Endothelial cell of umbilical vein (primary cell): ENCODE measurements around the gene FBXL2.

Experiments used
- EZH2 ChIP-seq: IDR thresholded peaks from 2 replicates; pipeline ENCODE4 v1.6.1; 2012; ENCODE audit warnings: borderline replicate concordance, low read depth, mild to moderate bottlenecking, moderate library complexity, low read length, inconsistent platforms; ENCODE audit not compliant: severe bottlenecking
- JUN ChIP-seq: IDR thresholded peaks from 2 replicates; pipeline ENCODE4 v1.6.1; 2011; ENCODE audit warnings: borderline replicate concordance, low read depth; ENCODE audit not compliant: insufficient read length, insufficient read depth
- MYC ChIP-seq: IDR thresholded peaks from one replicate; pipeline ENCODE4 v1.6.1; 2011; ENCODE audit warnings: mild to moderate bottlenecking, low read depth, low read length
- POLR2A ChIP-seq: IDR thresholded peaks from 2 replicates; pipeline ENCODE4 v1.6.1; 2012; ENCODE audit warnings: low read depth, mild to moderate bottlenecking, control low read depth, low read length
- POLR2AphosphoS5 ChIP-seq: IDR thresholded peaks from 2 replicates; pipeline ENCODE4 v1.6.1; 2012; ENCODE audit warnings: low read depth, mild to moderate bottlenecking, control low read depth, low read length, moderate library complexity; ENCODE audit not compliant: insufficient read depth
- TF ChIP-seq, protein P1 (sequence below), 2 donors: IDR thresholded peaks; 1 replicate in 1 of 2; 2 replicates in 1 of 2; pipeline ENCODE4 v1.5.1; 2011; ENCODE audit warnings: low read length in 2 of 2, mild to moderate bottlenecking in 2 of 2, moderate library complexity in 2 of 2, control low read depth in 1 of 2, inconsistent platforms in 1 of 2, low read depth in 1 of 2; ENCODE audit not compliant: insufficient read depth in 1 of 2; ENCODE audit errors: extremely low read depth in 1 of 2
- TF ChIP-seq, protein P2 (sequence below): IDR thresholded peaks from 2 replicates; pipeline ENCODE4 v1.6.1; 2011; ENCODE audit not compliant: insufficient read depth, insufficient read length

DNA sequence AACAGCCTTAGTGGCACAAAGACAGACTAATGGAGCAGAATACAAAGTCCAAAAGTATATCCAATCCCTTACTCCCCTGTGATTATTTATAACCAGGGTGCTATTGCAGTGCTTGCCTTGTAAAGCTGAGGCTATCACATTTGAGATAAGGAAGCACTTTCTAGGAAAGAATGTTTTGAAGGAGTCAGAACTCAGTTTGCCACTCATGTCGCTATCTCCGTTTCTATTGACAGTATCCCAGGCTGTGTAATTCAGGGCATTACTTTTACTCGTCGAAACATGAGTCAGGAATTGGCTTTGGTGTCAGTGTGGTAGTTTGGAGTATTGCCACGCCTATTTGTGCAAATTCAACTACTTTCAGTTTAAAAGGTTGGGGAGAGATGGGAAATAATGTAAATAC is 78.4 kb downstream of the FBXL2 start:
- TF ChIP-seq, protein P1, sequence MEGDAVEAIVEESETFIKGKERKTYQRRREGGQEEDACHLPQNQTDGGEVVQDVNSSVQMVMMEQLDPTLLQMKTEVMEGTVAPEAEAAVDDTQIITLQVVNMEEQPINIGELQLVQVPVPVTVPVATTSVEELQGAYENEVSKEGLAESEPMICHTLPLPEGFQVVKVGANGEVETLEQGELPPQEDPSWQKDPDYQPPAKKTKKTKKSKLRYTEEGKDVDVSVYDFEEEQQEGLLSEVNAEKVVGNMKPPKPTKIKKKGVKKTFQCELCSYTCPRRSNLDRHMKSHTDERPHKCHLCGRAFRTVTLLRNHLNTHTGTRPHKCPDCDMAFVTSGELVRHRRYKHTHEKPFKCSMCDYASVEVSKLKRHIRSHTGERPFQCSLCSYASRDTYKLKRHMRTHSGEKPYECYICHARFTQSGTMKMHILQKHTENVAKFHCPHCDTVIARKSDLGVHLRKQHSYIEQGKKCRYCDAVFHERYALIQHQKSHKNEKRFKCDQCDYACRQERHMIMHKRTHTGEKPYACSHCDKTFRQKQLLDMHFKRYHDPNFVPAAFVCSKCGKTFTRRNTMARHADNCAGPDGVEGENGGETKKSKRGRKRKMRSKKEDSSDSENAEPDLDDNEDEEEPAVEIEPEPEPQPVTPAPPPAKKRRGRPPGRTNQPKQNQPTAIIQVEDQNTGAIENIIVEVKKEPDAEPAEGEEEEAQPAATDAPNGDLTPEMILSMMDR (IDR thresholded peaks at IDR 0.05; ENCODE audit: extremely low read depth in 1 of 2, insufficient read depth in 1 of 2, low read depth in 1 of 2, low read length in 2 of 2): no peak
- TF ChIP-seq POLR2A: no peak
- no peak for TF ChIP-seq EZH2
- TF ChIP-seq, protein P2, sequence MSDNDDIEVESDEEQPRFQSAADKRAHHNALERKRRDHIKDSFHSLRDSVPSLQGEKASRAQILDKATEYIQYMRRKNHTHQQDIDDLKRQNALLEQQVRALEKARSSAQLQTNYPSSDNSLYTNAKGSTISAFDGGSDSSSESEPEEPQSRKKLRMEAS: no peak
- TF ChIP-seq JUN: no peak
- TF ChIP-seq POLR2AphosphoS5: no peak
- TF ChIP-seq MYC: no peak
